Natural killer cell (primary cell): Measurements from ENCODE around the gene S100A13. TPM values are rescaled to one million over a fixed set of nuclear protein-coding genes. Genes with fewer than 3 reads are reported as not detected.

Source experiments
- ATAC-seq, 3 donors: fragments of 150-1000 bp in 2 of 3; fragments of 200-7000 bp in 1 of 3; cut with Tn5 transposase; 1 replicate in 1 of 3; 2 replicates in 2 of 3; pipeline ENCODE4 v1.10.0; 2021; ENCODE audit warnings: mild to moderate bottlenecking in 2 of 3, moderate library complexity in 2 of 3
- DNase-seq, 2 donors: peaks; one replicate each; pipeline versions ENCODE4 v3.0.0 to v3.0.0-alpha.2; 2013 to 2021; ENCODE audit warnings: mixed read lengths in 1 of 2
- H3K27ac ChIP-seq: one replicate; pipeline ENCODE4 v1.5.1; 2013; ENCODE audit warnings: mild to moderate bottlenecking, low read length
- H3K27me3 ChIP-seq: one replicate; pipeline ENCODE4 v1.6.1; 2013; ENCODE audit warnings: low read length; ENCODE audit not compliant: control insufficient read depth, insufficient read depth
- H3K36me3 ChIP-seq: one replicate; pipeline ENCODE4 v1.6.1; 2013; ENCODE audit warnings: low read length; ENCODE audit not compliant: control insufficient read depth, insufficient read depth
- H3K4me1 ChIP-seq: one replicate; pipeline ENCODE4 v1.6.1; 2013; ENCODE audit warnings: low read length; ENCODE audit not compliant: control insufficient read depth, insufficient read depth
- H3K4me3 ChIP-seq: one replicate; pipeline ENCODE4 v1.5.1; 2013; ENCODE audit warnings: low read length
- H3K9me3 ChIP-seq: one replicate; pipeline ENCODE4 v1.6.1; 2013; ENCODE audit warnings: low read length; ENCODE audit not compliant: control insufficient read depth, insufficient read depth
- H3K27ac Mint-ChIP-seq, 2 donors: one replicate each; pipeline ENCODE4 v1.8.0; 2022; ENCODE audit warnings: mild to moderate bottlenecking in 2 of 2, mixed read lengths in 2 of 2, moderate library complexity in 1 of 2
- H3K27me3 Mint-ChIP-seq, 2 donors: one replicate each; pipeline ENCODE4 v1.8.0; 2022; ENCODE audit warnings: low read depth in 2 of 2, mixed read lengths in 2 of 2
- H3K36me3 Mint-ChIP-seq: one replicate; pipeline ENCODE4 v1.8.0; 2022; ENCODE audit warnings: mixed read lengths
- H3K4me1 Mint-ChIP-seq, 2 donors: one replicate each; pipeline ENCODE4 v1.8.0; 2022; ENCODE audit warnings: mixed read lengths in 2 of 2
- H3K4me3 Mint-ChIP-seq: one replicate; pipeline ENCODE4 v1.8.0; 2022; ENCODE audit warnings: mild to moderate bottlenecking, moderate library complexity, mixed read lengths
- H3K9me3 Mint-ChIP-seq, 2 donors: one replicate each; pipeline ENCODE4 v1.8.0; 2022; ENCODE audit warnings: mixed read lengths in 2 of 2
- CTCF ChIP-seq: fragments of 200-600 bp; IDR thresholded peaks from one replicate; pipeline ENCODE4 v1.8.0; 2022; ENCODE audit warnings: antibody characterized with exemption
- WGBS: methylation state at CpG from one replicate; pipeline ENCODE4 v1.1.7; 2013; ENCODE audit warnings: missing lambda C conversion rate; ENCODE audit not compliant: insufficient coverage; 5-methylcytosine and 5-hydroxymethylcytosine counted together
- intact Hi-C: fragments of 100-400 bp; cut with micrococcal nuclease; formaldehyde crosslinking; loops from one replicate; pipeline ENCODE4 v1.14.2; 2022
- total RNA-seq, 4 donors: library from RNA; stranded (reverse); fragments of 120-200 nt in 1 of 4; gene quantifications; one replicate each; pipeline versions ENCODE4 v1.2.3 to v1.2.4, GENCODE V29; 2013 to 2022

S100A13 gene
- total RNA-seq, 3 donors from 2014 or later (not counting 1 experiment from before 2014, with no cell fraction given) = 4.0 to 5.8 (median 4.1) TPM

GRCh38 chr1:153614189-153614900 lies 13.0 kb downstream of the S100A13 start:
- Mint-ChIP-seq H3K27ac (no peak overlapping the region), H3K4me3 (no peak overlapping the region), H3K9me3 (no peaks in the 10 kb centered on the region), H3K4me1 (peaks cover 0 to 7% of the 10 kb centered on the region in 2 donors), H3K36me3 (no peaks in the 10 kb centered on the region), H3K27me3 (no peaks in the 10 kb centered on the region)
- H3K36me3 ChIP-seq = no peaks in the 10 kb centered on the region
- no peak for TF ChIP-seq CTCF
- ATAC-seq (no peak), DNase-seq (no peak)
- H3K27me3 ChIP-seq = no peaks in the 10 kb centered on the region
- H3K27ac ChIP-seq = no peak overlapping the region
- no peak overlapping the region for H3K4me3 ChIP-seq
- H3K9me3 ChIP-seq = no peaks in the 10 kb centered on the region
- intact Hi-C loops = no loop called here
- peaks cover 11% of the 10 kb centered on the region for H3K4me1 ChIP-seq
- 88% methylated on average over 2 of the region's 2 CpGs for WGBS

GRCh38 chr1:153613406-153613805 lies 13.9 kb downstream of the S100A13 start:
- no peak overlapping the region for H3K27ac ChIP-seq
- H3K4me3 Mint-ChIP-seq = no peak overlapping the region
- no peaks in the 10 kb centered on the region for H3K36me3 Mint-ChIP-seq
- intact Hi-C loops = no loop called here
- DNase-seq (no peak), ATAC-seq (no peak)
- no peaks in the 10 kb centered on the region for H3K36me3 ChIP-seq
- H3K27me3 Mint-ChIP-seq = no peaks in the 10 kb centered on the region
- no peak overlapping the region for H3K4me3 ChIP-seq
- TF ChIP-seq CTCF = no peak
- H3K9me3 Mint-ChIP-seq = no peaks in the 10 kb centered on the region
- peaks cover 0 to 7% of the 10 kb centered on the region in 2 donors for H3K4me1 Mint-ChIP-seq
- no peaks in the 10 kb centered on the region for H3K27me3 ChIP-seq
- H3K9me3 ChIP-seq = no peaks in the 10 kb centered on the region
- H3K27ac Mint-ChIP-seq = no peak overlapping the region
- WGBS = 94% methylated on average over 5 of the region's 5 CpGs
- peaks cover 11% of the 10 kb centered on the region for H3K4me1 ChIP-seq

- Histone ChIP-seq H3K36me3 (no peaks in the 10 kb centered on the region), H3K27ac (no peak within 1 kb of the TSS), H3K27me3 (no peaks in the 10 kb centered on the region), H3K4me3 (no peak within 1 kb of the TSS), H3K9me3 (no peaks in the 10 kb centered on the region), H3K4me1 (peaks cover 9% of the 10 kb centered on the region)
- H3K27me3 Mint-ChIP-seq = no peaks in the 10 kb centered on the region
- H3K9me3 Mint-ChIP-seq = no peaks in the 10 kb centered on the region
- no peak within 1 kb of the TSS for H3K27ac Mint-ChIP-seq
- no peaks in the 10 kb centered on the region for H3K36me3 Mint-ChIP-seq
- no peak for ATAC-seq
- 97% methylated on average over 8 of the region's 9 CpGs for WGBS
- TF ChIP-seq CTCF = no peak
- no peak for DNase-seq
- H3K4me1 Mint-ChIP-seq = peaks cover 0 to 6% of the 10 kb centered on the region in 2 donors
- intact Hi-C loops = no loop called here
- H3K4me3 Mint-ChIP-seq = no peak within 1 kb of the TSS
These were observed 14.5 kb downstream of the S100A13 start, which contains the start of gene S100A16 for GRCh38 chr1:153612755-153613331. Gene S100A16, minus strand, starts transcription at chr1:153613137. Its CDS starts 4,986 bp downstream, at chr1:153608151.
